K562 (cell line): ENCODE data around the gene SLC3A2. TPM values are rescaled to one million over a fixed set of nuclear protein-coding genes. Genes with fewer than 3 reads are reported as not detected.
A peak's percentile ranks its signal among the peaks of the same experiment; 100 is the strongest.

Experiments used
- ATF2 ChIP-seq: sonication (generic); formaldehyde crosslinking; IDR thresholded peaks from 2 replicates; pipeline ENCODE4 v1.8.1; 2022; ENCODE audit warnings: missing genetic modification reagents
- ATF4 ChIP-seq: fragments of 450-650 bp; formaldehyde crosslinking; IDR thresholded peaks from 2 replicates; pipeline ENCODE4 v1.4.0; 2022; ENCODE audit warnings: mild to moderate bottlenecking, moderate library complexity
- ATF7 ChIP-seq: fragments of 450-650 bp; IDR thresholded peaks from 2 replicates; pipeline ENCODE4 v1.7.1; 2014; ENCODE audit warnings: mild to moderate bottlenecking, moderate library complexity
- BCL6 ChIP-seq: fragments of 250-450 bp; sonication (Bioruptor Pico); IDR thresholded peaks from 2 replicates; pipeline ENCODE4 v1.4.0; 2020
- BMI1 ChIP-seq: fragments of 150-350 bp; IDR thresholded peaks from 2 replicates; pipeline ENCODE4 v1.6.1; 2014; ENCODE audit warnings: low read length
- BRF2 ChIP-seq: IDR thresholded peaks from 3 replicates; pipeline ENCODE4 v1.6.1; 2011; ENCODE audit warnings: borderline replicate concordance, mild to moderate bottlenecking; ENCODE audit not compliant: insufficient read length, insufficient read depth
- CREM ChIP-seq: IDR thresholded peaks from 2 replicates; pipeline ENCODE4 v1.6.1; 2014; ENCODE audit warnings: antibody characterized with exemption, low read depth
- ERF ChIP-seq: fragments of 450-650 bp; formaldehyde crosslinking; IDR thresholded peaks from 2 replicates; pipeline ENCODE4 v1.4.0; 2020; ENCODE audit warnings: mild to moderate bottlenecking, mixed read lengths
- ETV1 ChIP-seq: fragments of 450-650 bp; conservative IDR thresholded peaks from 2 replicates; pipeline ENCODE4 v1.6.1; 2016; ENCODE audit warnings: missing genetic modification characterization, control low read depth, low read depth, missing compliant biosample characterization
- ETV6 ChIP-seq, 3 experiments: fragments of 150-350 bp in 1 of 3; sonication (generic) in 1 of 3; formaldehyde crosslinking in 1 of 3; IDR thresholded peaks; 2 replicates each; pipeline versions ENCODE4 v1.6.1 to v1.8.0; 2014 to 2022; ENCODE audit warnings: borderline replicate concordance in 2 of 3, low read depth in 2 of 3, antibody characterized with exemption in 1 of 3, low read length in 1 of 3, mild to moderate bottlenecking in 1 of 3, missing genetic modification reagents in 1 of 3
- FOSL1 ChIP-seq: fragments of 200-800 bp; sonication (Bioruptor generic); conservative IDR thresholded peaks from 2 replicates; pipeline ENCODE4 v1.6.1; 2016; ENCODE audit warnings: missing genetic modification characterization, missing compliant biosample characterization
- GATAD2A ChIP-seq: fragments of 450-650 bp; IDR thresholded peaks from 2 replicates; pipeline ENCODE4 v1.6.1; 2017
- MCM7 ChIP-seq, 2 experiments: fragments of 450-650 bp; IDR thresholded peaks; 2 replicates each; pipeline ENCODE4 v1.6.1; 2016 to 2018
- MIER1 ChIP-seq: fragments of 450-650 bp; IDR thresholded peaks from 2 replicates; pipeline ENCODE4 v1.6.1; 2016; ENCODE audit warnings: antibody characterized with exemption, mild to moderate bottlenecking, low read depth
- MTA3 ChIP-seq: fragments of 450-650 bp; formaldehyde crosslinking; IDR thresholded peaks from 2 replicates; pipeline ENCODE4 v1.6.1; 2017; ENCODE audit warnings: mild to moderate bottlenecking, borderline replicate concordance
- PHF20 ChIP-seq: fragments of 450-650 bp; IDR thresholded peaks from 2 replicates; pipeline ENCODE4 v1.6.1; 2018; ENCODE audit not compliant: partially characterized antibody
- PPARD ChIP-seq: fragments of 250-450 bp; sonication (Bioruptor Pico); IDR thresholded peaks from 2 replicates; pipeline ENCODE4 v1.8.0; 2022; ENCODE audit warnings: inconsistent platforms, mild to moderate bottlenecking, moderate library complexity
- SP2 ChIP-seq: IDR thresholded peaks from 2 replicates; pipeline ENCODE4 v1.6.1; 2011; ENCODE audit warnings: mild to moderate bottlenecking, low read depth, low read length, moderate library complexity; ENCODE audit not compliant: poor library complexity, severe bottlenecking; ENCODE audit errors: extremely low read depth
- STAT5A ChIP-seq: IDR thresholded peaks from 2 replicates; pipeline ENCODE4 v1.6.1; 2012; ENCODE audit warnings: low read length, inconsistent platforms, borderline replicate concordance
- TAF9B ChIP-seq: fragments of 450-650 bp; IDR thresholded peaks from 2 replicates; pipeline ENCODE4 v1.6.1; 2018; ENCODE audit warnings: mild to moderate bottlenecking; ENCODE audit not compliant: partially characterized antibody
- THRB ChIP-seq: fragments of 450-650 bp; formaldehyde crosslinking; conservative IDR thresholded peaks from 2 replicates; pipeline ENCODE4 v1.4.0; 2022; ENCODE audit warnings: mild to moderate bottlenecking, missing genetic modification characterization
- ZKSCAN3 ChIP-seq: fragments of 250-450 bp; sonication (Bioruptor Pico); IDR thresholded peaks from 2 replicates; pipeline ENCODE4 v1.4.0; 2020
- ZNF23 ChIP-seq: fragments of 250-450 bp; sonication (Bioruptor Pico); IDR thresholded peaks from 2 replicates; pipeline ENCODE4 v1.4.0; 2020; ENCODE audit warnings: mild to moderate bottlenecking
- ZNF431 ChIP-seq: sonication (generic); formaldehyde crosslinking; IDR thresholded peaks from 2 replicates; pipeline ENCODE4 v1.8.0; 2022; ENCODE audit warnings: mild to moderate bottlenecking, missing genetic modification reagents
- ZNF668 ChIP-seq: fragments of 250-450 bp; sonication (Bioruptor Pico); IDR thresholded peaks from 2 replicates; pipeline ENCODE4 v1.8.0; 2022; ENCODE audit warnings: mild to moderate bottlenecking, inconsistent platforms
- polyA plus RNA-seq, 8 experiments: library from polyadenylated mRNA; depleted of rRNA in 4 of 8; stranded (reverse) in 5 of 8; unstranded in 3 of 8; fragments of >200 nt; fragmentation: Nextera tagmentation in 2 of 8; fragmentation: Illumina TruSeq in 1 of 8; extraction: Ambion mirVana in 2 of 8; extraction: Trizol in 1 of 8; gene quantifications; 2 replicates each; pipeline versions ENCODE4 v1.2.1 to v1.2.3, GENCODE V29; 2011 to 2014; ENCODE audit warnings: inconsistent platforms in 1 of 8, missing spikeins in 1 of 8
- total RNA-seq, 7 experiments: library from RNA; depleted of rRNA in 6 of 7; stranded (reverse); fragments of >200 nt in 6 of 7; fragmentation: Illumina TruSeq in 2 of 7; extraction: Trizol in 2 of 7; gene quantifications; 2 replicates each; pipeline versions ENCODE4 v1.2.1 to v1.2.3, GENCODE V29; 2011 to 2021; ENCODE audit warnings: low replicate concordance in 1 of 7

The SLC3A2 gene
- total and polyA plus RNA-seq, 9 of the 15 experiments (the other 6 are each of a cell fraction or from before 2014, with no cell fraction given) = 20.0 to 296 (median 214) TPM

- TF ChIP-seq THRB (0 out of 2 replicates have a peak, but pooled peaks have one; percentile 55), GATAD2A (peak; percentile 15; the same call in 1 of the 2 replicates), FOSL1 (tag) (no peak), ZKSCAN3 (CRISPR knock-in tag) (no peak), ATF7 (peak; percentile 41; the same call in 1 of the 2 replicates), BRF2 (no peak), MIER1 (peak; percentile 35; the same call in 1 of the 2 replicates), ATF4 (CRISPR knock-in tag) (no peak), BMI1 (no peak), PPARD (no peak), STAT5A (no peak), MTA3 (peak; percentile 87), CREM (peak; percentile 78), ZNF431 (CRISPR knock-in tag) (0 out of 2 replicates have a peak, but pooled peaks have one; percentile 60), ETV1 (tag) (no peak; the same call in 1 of the 2 replicates), ATF2 (CRISPR knock-in tag) (no peak; the same call in 1 of the 2 replicates), ETV6 (IDR thresholded peaks at IDR 0.05; ENCODE audit: borderline replicate concordance in 1 of 2, low read depth in 2 of 2, low read length in 1 of 2) (no peak), ETV6 (CRISPR knock-in tag; IDR thresholded peaks at IDR 0.05; ENCODE audit: borderline replicate concordance) (no peak; the same call in 1 of the 2 replicates), TAF9B (peak; percentile 91), ZNF668 (peak; percentile 74), PHF20 (no peak), MCM7 (IDR thresholded peaks at IDR 0.05) (no peak), ZNF23 (CRISPR knock-in tag) (no peak), BCL6 (CRISPR knock-in tag) (no peak), SP2 (no peak), ERF (CRISPR knock-in tag) (0 out of 2 replicates have a peak, but pooled peaks have one; percentile 33)
Measured at GRCh38 chr11:62880803-62881578, at the start of gene SLC3A2 (continued).
